ENCODE data around the gene SENP5. TPM values are rescaled to one million over a fixed set of nuclear protein-coding genes. Genes with fewer than 3 reads are reported as not detected.

SENP5 gene
- total and polyA plus RNA-seq, 2 of the 8 experiments (the other 6 are each of a cell fraction or from before 2014, with no cell fraction given): 6.7 to 27.3 TPM

- no peak for TF ChIP-seq CHD7 (IDR thresholded peaks at IDR 0.05; ENCODE audit: insufficient replicate concordance, low read length)
Measured at GRCh38 chr3:196902296-196902695, 34.6 kb downstream of the SENP5 start (continued).
